GM23248 (cell line): ENCODE data around the gene S100G. TPM values are rescaled to one million over a fixed set of nuclear protein-coding genes. Genes with fewer than 3 reads are reported as not detected.

ENCODE experiments used
- DNase-seq: peaks from one replicate; pipeline ENCODE4 v3.0.0-alpha.2; 2015
- H2AFZ ChIP-seq: fragments of 200-600 bp; sonication (generic); 2 replicates; pipeline ENCODE4 v1.6.1; 2016; ENCODE audit warnings: antibody characterized with exemption
- H3F3A ChIP-seq: fragments of 200-600 bp; sonication (generic); 2 replicates; pipeline ENCODE4 v1.6.1; 2016; ENCODE audit warnings: mild to moderate bottlenecking, antibody characterized with exemption, mixed run types; ENCODE audit not compliant: insufficient read depth
- H3K27ac ChIP-seq: fragments of 200-600 bp; sonication (generic); 2 replicates; pipeline ENCODE4 v1.5.1; 2016; ENCODE audit warnings: mild to moderate bottlenecking
- H3K27me3 ChIP-seq: fragments of 200-600 bp; sonication (generic); replicated peaks from 2 replicates; pipeline ENCODE4 v1.6.1; 2016; ENCODE audit warnings: mild to moderate bottlenecking; ENCODE audit not compliant: insufficient read depth
- H3K36me3 ChIP-seq: fragments of 200-600 bp; sonication (generic); 2 replicates; pipeline ENCODE4 v1.6.1; 2016; ENCODE audit warnings: low read depth, mild to moderate bottlenecking
- H3K4me1 ChIP-seq: fragments of 200-600 bp; sonication (generic); 2 replicates; pipeline ENCODE4 v1.6.1; 2016; ENCODE audit warnings: mild to moderate bottlenecking; ENCODE audit not compliant: insufficient read depth
- H3K4me2 ChIP-seq: fragments of 200-600 bp; sonication (generic); one replicate; pipeline ENCODE4 v1.6.1; 2016; ENCODE audit warnings: mild to moderate bottlenecking; ENCODE audit not compliant: unreplicated experiment
- H3K4me3 ChIP-seq: fragments of 200-600 bp; sonication (generic); 2 replicates; pipeline ENCODE4 v1.5.1; 2016; ENCODE audit warnings: mild to moderate bottlenecking
- H3K79me2 ChIP-seq: fragments of 200-600 bp; sonication (generic); 2 replicates; pipeline ENCODE4 v1.6.1; 2016; ENCODE audit warnings: mild to moderate bottlenecking; ENCODE audit not compliant: insufficient read depth
- H3K9ac ChIP-seq: fragments of 200-600 bp; sonication (generic); 2 replicates; pipeline ENCODE4 v1.6.1; 2016; ENCODE audit warnings: mild to moderate bottlenecking
- H3K9me2 ChIP-seq: fragments of 200-600 bp; sonication (generic); 2 replicates; pipeline ENCODE4 v1.6.1; 2016; ENCODE audit warnings: mixed run types, mild to moderate bottlenecking, moderate library complexity; ENCODE audit not compliant: insufficient read depth
- H3K9me3 ChIP-seq: fragments of 200-600 bp; sonication (generic); one replicate; pipeline ENCODE4 v1.6.1; 2017; ENCODE audit warnings: low read depth
- H4K20me1 ChIP-seq: fragments of 200-600 bp; sonication (generic); 2 replicates; pipeline ENCODE4 v1.6.0; 2016; ENCODE audit not compliant: insufficient read depth
- EZH2 ChIP-seq: fragments of 200-600 bp; sonication (generic); IDR thresholded peaks from 2 replicates; pipeline ENCODE4 v1.6.1; 2018; ENCODE audit warnings: antibody characterized with exemption, mild to moderate bottlenecking; ENCODE audit not compliant: insufficient read depth, poor library complexity, severe bottlenecking
- EZH2phosphoT487 ChIP-seq: fragments of 200-600 bp; sonication (generic); IDR thresholded peaks from 2 replicates; pipeline ENCODE4 v1.6.1; 2018; ENCODE audit warnings: antibody characterized with exemption, moderate library complexity, mild to moderate bottlenecking, low read depth; ENCODE audit not compliant: insufficient read depth
- WGBS, 2 experiments: methylation state at CpG; one replicate each; pipeline ENCODE4 v1.1.6; 2015 to 2017; ENCODE audit warnings: low lambda C conversion rate in 2 of 2, low coverage in 1 of 2; ENCODE audit errors: missing lambda C conversion rate in 2 of 2; 5-methylcytosine and 5-hydroxymethylcytosine counted together
- in situ Hi-C: fragments of 300-500 bp; cut with MboI; formaldehyde crosslinking; loops from 2 replicates; pipeline ENCODE4 v1.15.0; 2020
- polyA plus RNA-seq: library from polyadenylated mRNA; unstranded; fragments of >200 nt; fragmentation: Nextera tagmentation; extraction: Ambion mirVana; gene quantifications from 2 replicates; pipeline ENCODE4 v1.2.1, GENCODE V29; 2016
- total RNA-seq: library from RNA; depleted of rRNA; stranded (reverse); fragments of >200 nt; shearing (Covaris generic); gene quantifications from 2 replicates; pipeline ENCODE4 v1.2.3, GENCODE V29; 2014

Gene S100G
- total and polyA plus RNA-seq, 2 experiments from 2014 or later: not detected

GRCh38 chrX:16629909-16630308 is 20.0 kb upstream of the S100G start:
- Histone ChIP-seq H3K79me2 (no peaks in the 10 kb centered on the region), H3K27me3 (no peaks in the 10 kb centered on the region), H3K4me1 (peaks cover 10% of the 10 kb centered on the region), H3K27ac (no peak overlapping the region), H3K4me3 (no peak overlapping the region), H3K36me3 (no peaks in the 10 kb centered on the region), H3K4me2 (no peak overlapping the region), H4K20me1 (no peaks in the 10 kb centered on the region), H3F3A (no peaks in the 10 kb centered on the region), H3K9ac (no peak overlapping the region), H3K9me2 (no peaks in the 10 kb centered on the region), H2AFZ (no peak overlapping the region), H3K9me3 (no peaks in the 10 kb centered on the region)
- TF ChIP-seq EZH2phosphoT487 (no peak), EZH2 (no peak)
- in situ Hi-C loops: no loop called here
- DNase-seq: no peak
- 99 to 100% methylated on average over 3 to 4 of the region's 4 CpGs for WGBS, 2 experiments

- H3F3A ChIP-seq: no peaks in the 10 kb centered on the region
- H3K27me3 ChIP-seq: no peaks in the 10 kb centered on the region
- in situ Hi-C loops: no loop called here
- H3K79me2 ChIP-seq: no peaks in the 10 kb centered on the region
- peaks cover 10% of the 10 kb centered on the region for H3K4me1 ChIP-seq
- no peaks in the 10 kb centered on the region for H3K36me3 ChIP-seq
- peak; percentile 26 for DNase-seq
- 14 to 21% methylated on average over 4 of the region's 4 CpGs for WGBS, 2 experiments
- no peak overlapping the region for H2AFZ ChIP-seq
- TF ChIP-seq EZH2phosphoT487: no peak
- TF ChIP-seq EZH2: no peak
- no peak overlapping the region for H3K4me3 ChIP-seq
- peak overlapping the region; percentile 53 for H3K4me2 ChIP-seq
- H3K9me2 ChIP-seq: no peaks in the 10 kb centered on the region
- no peaks in the 10 kb centered on the region for H4K20me1 ChIP-seq
- H3K27ac ChIP-seq: peak overlapping the region; percentile 41
- peak overlapping the region; percentile 44 for H3K9ac ChIP-seq
- H3K9me3 ChIP-seq: no peaks in the 10 kb centered on the region
Observed at GRCh38 chrX:16633754-16634153, 16.2 kb upstream of the S100G start.

- Histone ChIP-seq H3K9me3 (no peaks in the 10 kb centered on the region), H3K9ac (no peak overlapping the region), H2AFZ (no peak overlapping the region), H3F3A (no peaks in the 10 kb centered on the region), H3K4me2 (no peak overlapping the region), H3K9me2 (no peaks in the 10 kb centered on the region), H3K79me2 (no peaks in the 10 kb centered on the region), H4K20me1 (no peaks in the 10 kb centered on the region), H3K4me3 (no peak overlapping the region), H3K27ac (no peak overlapping the region), H3K4me1 (peaks cover 10% of the 10 kb centered on the region; the same call in 1 of the 2 replicates), H3K27me3 (no peaks in the 10 kb centered on the region), H3K36me3 (no peaks in the 10 kb centered on the region)
- TF ChIP-seq EZH2phosphoT487 (no peak), EZH2 (no peak)
- DNase-seq: no peak
- in situ Hi-C loops: no loop called here
- WGBS, 2 experiments: 85 to 87% methylated on average over 5 of the region's 5 CpGs
Observed at GRCh38 chrX:16635040-16635439, 14.9 kb upstream of the S100G start.

GRCh38 chrX:16635596-16635995 is 14.4 kb upstream of the S100G start:
- Histone ChIP-seq H2AFZ (no peak overlapping the region), H3K9me3 (no peaks in the 10 kb centered on the region), H4K20me1 (no peaks in the 10 kb centered on the region), H3K9ac (no peak overlapping the region), H3K9me2 (no peaks in the 10 kb centered on the region), H3K79me2 (no peaks in the 10 kb centered on the region), H3K27me3 (no peaks in the 10 kb centered on the region), H3K4me1 (peaks cover 10% of the 10 kb centered on the region; the same call in 1 of the 2 replicates), H3K27ac (no peak overlapping the region), H3F3A (no peaks in the 10 kb centered on the region), H3K4me2 (no peak overlapping the region), H3K4me3 (no peak overlapping the region), H3K36me3 (no peaks in the 10 kb centered on the region)
- no peak for TF ChIP-seq EZH2
- TF ChIP-seq EZH2phosphoT487: no peak
- WGBS, 2 experiments: 100% methylated on average over 3 of the region's 3 CpGs
- no peak for DNase-seq
- in situ Hi-C loops: no loop called here

GRCh38 chrX:16638533-16638932 is 11.4 kb upstream of the S100G start:
- no peak for DNase-seq
- no peak overlapping the region for H3K4me2 ChIP-seq
- no peaks in the 10 kb centered on the region for H3K36me3 ChIP-seq
- peaks cover 25% of the 10 kb centered on the region for H3K4me1 ChIP-seq
- H3K4me3 ChIP-seq: no peak overlapping the region
- in situ Hi-C loops: no loop called here
- H3K27me3 ChIP-seq: no peaks in the 10 kb centered on the region
- H3K9me3 ChIP-seq: no peaks in the 10 kb centered on the region
- no peak overlapping the region for H3K9ac ChIP-seq
- no peaks in the 10 kb centered on the region for H3K9me2 ChIP-seq
- no peaks in the 10 kb centered on the region for H3K79me2 ChIP-seq
- no peaks in the 10 kb centered on the region for H4K20me1 ChIP-seq
- 95% methylated on average over 7 of the region's 7 CpGs for whole genome bisulfite sequencing, 2 experiments
- no peak overlapping the region for H2AFZ ChIP-seq
- TF ChIP-seq EZH2phosphoT487: no peak
- TF ChIP-seq EZH2: no peak
- no peak overlapping the region for H3K27ac ChIP-seq
- peaks cover 14% of the 10 kb centered on the region for H3F3A ChIP-seq
